ENCODE measurements around the gene ALAD.

The ALAD gene

GRCh38 chr9:113350937-113351336 lies 50.1 kb downstream of the ALAD start:
- no peak for FAIRE-seq

GRCh38 chr9:113350107-113350661 lies 50.9 kb downstream of the ALAD start:
- FAIRE-seq = no peak
- no peak for DNase-seq (ENCODE audit: insufficient read length, low spot score)

More at GRCh38 chr9:113350937-113351336, 50.1 kb downstream of the ALAD start:
- DNase-seq (ENCODE audit: insufficient read length, low spot score) = no peak

GRCh38 chr9:113349445-113350094 lies 51.5 kb downstream of the ALAD start, which contains the start of gene BSPRY:
BSPRY (plus strand) TSS chr9:113349541; CDS start chr9:113349580, 39 bp downstream.
- DNase-seq (ENCODE audit: insufficient read length, low spot score) = no peak
- FAIRE-seq = no peak

- FAIRE-seq = no peak
These were observed 52.0 kb downstream of the ALAD start for GRCh38 chr9:113349066-113349444.

DNA sequence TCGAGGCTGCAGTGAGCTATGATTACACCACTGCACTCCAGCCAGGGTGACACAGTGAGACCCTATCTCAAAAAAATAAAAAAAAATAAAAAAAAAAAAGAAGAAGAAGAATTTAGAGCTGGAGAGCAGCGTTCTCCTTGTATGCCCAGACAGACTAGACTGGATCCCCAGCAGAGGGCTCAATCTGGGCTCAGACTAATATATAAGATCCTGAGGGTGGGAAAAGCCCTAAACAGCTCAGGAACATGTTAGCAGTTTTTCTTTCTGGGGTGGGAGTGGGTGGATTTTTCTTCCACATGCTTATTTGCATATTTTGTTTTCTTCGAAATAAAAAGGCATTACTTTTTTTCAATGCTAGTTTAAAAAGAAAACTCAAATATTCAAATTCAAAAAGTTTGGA lies 52.6 kb downstream of the ALAD start:
- no peak for FAIRE-seq

More at GRCh38 chr9:113349066-113349444, 52.0 kb downstream of the ALAD start:
- no peak for DNase-seq (ENCODE audit: insufficient read length, low spot score)

GRCh38 chr9:113345671-113346070 lies 55.4 kb downstream of the ALAD start:
- DNase-seq (ENCODE audit: insufficient read length, low spot score) = no peak

More for the DNA sequence above, 52.6 kb downstream of the ALAD start:
- no peak for DNase-seq (ENCODE audit: insufficient read length, low spot score)

DNA sequence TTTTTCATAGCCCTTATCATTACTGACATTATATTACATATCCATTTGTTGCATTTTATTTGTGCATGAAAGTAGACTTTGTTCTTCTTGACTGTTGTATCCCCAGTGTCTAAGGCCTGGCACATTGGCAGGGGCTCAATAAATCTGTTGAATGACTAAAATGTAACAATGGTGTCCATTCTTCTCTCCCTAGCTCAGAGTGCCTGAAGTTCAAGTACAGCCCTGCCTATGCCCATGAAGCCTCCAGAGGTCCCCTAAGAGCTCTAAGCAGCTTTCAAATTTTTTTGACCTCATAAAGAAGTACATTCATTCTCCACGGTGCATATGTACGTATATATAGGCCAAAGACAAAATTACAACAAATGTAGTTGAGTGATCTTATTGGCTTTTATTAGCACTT lies 55.9 kb downstream of the ALAD start:
- FAIRE-seq (no peak), DNase-seq (ENCODE audit: insufficient read length, low spot score) (no peak)

More at GRCh38 chr9:113345671-113346070, 55.4 kb downstream of the ALAD start:
- no peak for FAIRE-seq

DNA sequence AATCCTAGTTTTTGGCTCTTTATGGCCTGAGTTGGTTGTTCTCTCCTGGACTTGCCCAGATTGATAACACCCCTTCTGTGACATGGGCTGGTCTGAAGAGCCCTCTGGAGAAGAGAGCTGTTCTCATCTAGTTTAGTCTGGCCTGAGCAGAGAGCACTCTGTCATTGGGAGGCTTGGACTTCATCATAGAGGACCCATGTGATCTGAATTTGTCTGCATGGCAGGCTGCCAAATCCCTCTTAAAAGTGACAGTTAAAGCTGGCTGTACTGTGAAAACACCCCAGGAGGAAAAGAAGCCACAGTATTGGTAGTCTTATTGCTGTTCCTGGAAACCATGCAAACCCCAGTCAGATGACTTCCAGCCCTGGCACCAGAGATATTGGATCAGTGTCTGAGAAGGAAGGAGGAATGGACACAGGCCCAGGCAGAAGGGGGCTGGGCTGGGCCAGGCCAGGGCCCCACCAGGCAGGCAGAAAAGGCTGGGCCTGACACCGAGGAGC lies 57.3 kb downstream of the ALAD start:
- FAIRE-seq (no peak), DNase-seq (ENCODE audit: insufficient read length, low spot score) (no peak)

GRCh38 chr9:113341712-113342410 lies 59.2 kb downstream of the ALAD start:
- FAIRE-seq (no peak), DNase-seq (ENCODE audit: insufficient read length, low spot score) (no peak)

GRCh38 chr9:113340011-113340699 lies 60.9 kb downstream of the ALAD start, which contains the start of gene WDR31:
WDR31 (minus strand) TSS chr9:113340275; CDS start chr9:113332022, 8,253 bp downstream.
- FAIRE-seq = no peak
- DNase-seq (ENCODE audit: insufficient read length, low spot score) = peak; percentile 82

DNA sequence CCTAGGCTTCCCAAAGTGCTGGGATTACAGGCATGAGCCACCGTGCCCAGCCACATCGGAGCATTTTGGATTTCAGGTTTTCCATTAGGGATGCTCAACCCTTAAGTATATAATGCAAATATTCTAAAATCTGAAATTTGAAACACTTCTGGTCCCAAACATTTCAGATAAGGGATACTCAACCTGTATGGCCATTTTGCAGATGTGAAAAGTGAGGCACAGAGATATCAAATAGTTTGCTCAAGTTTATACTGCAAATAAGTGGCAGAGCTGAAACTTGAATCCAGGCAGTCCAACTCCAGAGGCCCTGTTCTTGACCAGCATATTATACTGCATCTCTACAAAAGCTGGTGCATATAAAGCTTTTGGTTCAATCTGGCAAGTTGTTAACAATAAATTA lies 63.4 kb downstream of the ALAD start:
- FAIRE-seq (no peak), DNase-seq (ENCODE audit: insufficient read length, low spot score) (no peak)
